ENCODE results near the gene STAT3.
"Not testable (repeated sequence)": the region's sequence is repeated elsewhere in the genome, so short reads cannot be mapped to it uniquely, and the experiment has no call there.

Gene STAT3

GRCh38 chr17:42304187-42305030 lies 83.8 kb downstream of the STAT3 start:
- no peak for TF ChIP-seq POLR2A (IDR thresholded peaks at IDR 0.05; ENCODE audit: low read depth, low read length)
- DNase-seq (ENCODE audit: insufficient read length, low spot score) (no peak), FAIRE-seq (no peak)

GRCh38 chr17:42303694-42304093 lies 84.5 kb downstream of the STAT3 start:
- TF ChIP-seq POLR2A (IDR thresholded peaks at IDR 0.05; ENCODE audit: low read depth, low read length): no peak
- FAIRE-seq: no peak
- DNase-seq (ENCODE audit: insufficient read length, low spot score): no peak

GRCh38 chr17:42301022-42301421 lies 87.2 kb downstream of the STAT3 start:
- no peak for DNase-seq (ENCODE audit: insufficient read length, low spot score)
- no peak for TF ChIP-seq POLR2A (IDR thresholded peaks at IDR 0.05; ENCODE audit: low read depth, low read length)
- no peak for FAIRE-seq

GRCh38 chr17:42299913-42300312 lies 88.3 kb downstream of the STAT3 start:
- not testable (repeated sequence) for DNase-seq (ENCODE audit: insufficient read length, low spot score); FAIRE-seq

- not testable (repeated sequence) for DNase-seq (ENCODE audit: insufficient read length, low spot score); FAIRE-seq
These were observed 88.9 kb downstream of the STAT3 start for GRCh38 chr17:42299361-42299760.

- FAIRE-seq; DNase-seq (ENCODE audit: insufficient read length, low spot score): not testable (repeated sequence)
These were observed 90.5 kb downstream of the STAT3 start for GRCh38 chr17:42297775-42298174.

GRCh38 chr17:42296012-42296411 lies 92.2 kb downstream of the STAT3 start:
- DNase-seq (ENCODE audit: insufficient read length, low spot score) (no peak), FAIRE-seq (no peak)
- no peak for TF ChIP-seq POLR2A (IDR thresholded peaks at IDR 0.05; ENCODE audit: low read depth, low read length)

- FAIRE-seq (no peak), DNase-seq (ENCODE audit: insufficient read length, low spot score) (no peak)
- no peak for TF ChIP-seq POLR2A (IDR thresholded peaks at IDR 0.05; ENCODE audit: low read depth, low read length)
These were observed 93.5 kb downstream of the STAT3 start for GRCh38 chr17:42294469-42295398.

- TF ChIP-seq POLR2A (IDR thresholded peaks at IDR 0.05; ENCODE audit: low read depth, low read length): no peak
- no peak for FAIRE-seq
- no peak for DNase-seq (ENCODE audit: insufficient read length, low spot score)
These were observed 97.1 kb downstream of the STAT3 start for GRCh38 chr17:42291129-42291528.

GRCh38 chr17:42290577-42290976 lies 97.7 kb downstream of the STAT3 start:
- FAIRE-seq: no peak
- DNase-seq (ENCODE audit: insufficient read length, low spot score): no peak
- TF ChIP-seq POLR2A (IDR thresholded peaks at IDR 0.05; ENCODE audit: low read depth, low read length): no peak

- TF ChIP-seq POLR2A (IDR thresholded peaks at IDR 0.05; ENCODE audit: low read depth, low read length): no peak
- no peak for DNase-seq (ENCODE audit: insufficient read length, low spot score)
- no peak for FAIRE-seq
These were observed 98.5 kb downstream of the STAT3 start for GRCh38 chr17:42289611-42290181.

- no peak for DNase-seq (ENCODE audit: insufficient read length, low spot score)
- no peak for TF ChIP-seq POLR2A (IDR thresholded peaks at IDR 0.05; ENCODE audit: low read depth, low read length)
- no peak for FAIRE-seq
These were observed 99.2 kb downstream of the STAT3 start for GRCh38 chr17:42288803-42289610.

- DNase-seq (ENCODE audit: insufficient read length, low spot score): no peak
- FAIRE-seq: no peak
- TF ChIP-seq POLR2A (IDR thresholded peaks at IDR 0.05; ENCODE audit: low read depth, low read length): no peak
These were observed 100.1 kb downstream of the STAT3 start, which contains the start of gene STAT5A for GRCh38 chr17:42287977-42288802. STAT5A (plus strand) TSS chr17:42288498; CDS start chr17:42289412, 914 bp downstream.

Measured in H54 (cell line).